NCI-H2029 treated with DMSO at 0.1 percent for 48 hours (cell line): ENCODE measurements around the gene DENND4A.
"Not testable (repeated sequence)": the region's sequence is repeated elsewhere in the genome, so short reads cannot be mapped to it uniquely, and the experiment has no call there.

Experiments used
- DNase-seq: peaks from one replicate; lab custom pipeline; 2025; lab: John Stamatoyannopoulos, UW

DENND4A gene

DNA sequence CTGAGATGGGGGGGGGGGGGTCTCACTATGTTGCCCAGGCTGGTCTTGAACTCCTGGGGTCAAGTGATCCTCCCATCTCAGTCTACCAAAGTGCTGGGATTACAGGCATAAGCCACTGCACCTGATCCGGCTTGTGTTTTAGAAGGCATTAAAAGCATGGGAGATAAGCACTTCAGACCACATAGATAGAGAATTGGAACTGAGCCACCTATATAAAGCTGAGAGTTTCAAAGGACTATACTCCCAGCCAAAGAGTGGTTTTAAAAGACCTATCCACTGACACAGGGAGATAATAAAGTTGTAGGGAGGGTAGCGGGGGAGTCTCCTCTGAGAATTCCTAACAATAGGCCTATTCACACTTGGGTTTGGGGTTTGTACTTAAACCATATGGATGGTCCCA is 34.8 kb downstream of the DENND4A start:
- DNase-seq: no peak

DNA sequence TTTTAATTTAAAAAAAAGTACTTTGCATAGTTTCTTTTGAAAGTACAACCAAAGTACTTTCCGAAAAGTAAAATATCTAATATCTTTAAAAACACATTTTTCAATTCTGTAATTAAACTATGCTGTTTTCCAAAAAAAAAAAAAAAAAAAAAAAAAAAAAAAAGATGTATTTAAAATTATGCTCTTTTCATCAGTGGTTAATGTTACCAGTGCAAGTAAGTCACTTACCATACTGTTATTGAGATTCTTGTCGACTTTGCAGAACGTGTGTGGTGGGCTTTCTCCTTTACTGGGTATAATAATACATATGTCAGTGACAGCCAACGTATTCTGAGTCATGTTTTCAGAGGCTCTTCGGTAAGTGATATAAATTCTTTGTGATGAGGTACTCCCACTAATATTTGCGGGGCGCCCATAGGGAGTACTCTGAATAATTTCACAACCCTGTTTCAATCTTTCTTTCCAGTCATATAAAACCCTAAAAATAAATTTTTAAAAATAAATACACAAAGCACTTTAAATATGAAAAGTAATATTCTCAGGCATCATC is 39.9 kb downstream of the DENND4A start:
- DNase-seq: no peak

DNA sequence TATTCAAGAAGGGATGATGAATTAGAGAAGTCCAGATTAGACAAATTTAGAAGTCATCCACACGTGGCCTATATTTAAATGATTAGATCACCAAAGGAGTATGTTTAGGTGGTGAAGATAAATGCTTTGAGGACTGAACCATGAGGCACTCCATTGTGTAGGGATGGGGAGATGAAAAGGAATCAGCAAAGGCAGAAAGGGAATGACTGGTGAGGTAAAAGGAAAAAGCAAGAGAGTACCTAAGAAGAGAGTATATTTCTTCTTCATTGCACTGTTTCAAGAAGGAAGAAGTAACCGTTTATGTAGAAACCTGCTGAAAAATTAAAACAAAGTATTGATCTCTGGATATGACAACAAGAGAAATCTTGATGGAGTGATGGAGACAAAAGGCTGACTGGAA is 40.7 kb downstream of the DENND4A start:
- no peak for DNase-seq

GRCh38 chr15:65747265-65747664 is 44.8 kb downstream of the DENND4A start:
- DNase-seq: no peak

GRCh38 chr15:65743637-65744252 is 48.3 kb downstream of the DENND4A start:
- DNase-seq: no peak

DNA sequence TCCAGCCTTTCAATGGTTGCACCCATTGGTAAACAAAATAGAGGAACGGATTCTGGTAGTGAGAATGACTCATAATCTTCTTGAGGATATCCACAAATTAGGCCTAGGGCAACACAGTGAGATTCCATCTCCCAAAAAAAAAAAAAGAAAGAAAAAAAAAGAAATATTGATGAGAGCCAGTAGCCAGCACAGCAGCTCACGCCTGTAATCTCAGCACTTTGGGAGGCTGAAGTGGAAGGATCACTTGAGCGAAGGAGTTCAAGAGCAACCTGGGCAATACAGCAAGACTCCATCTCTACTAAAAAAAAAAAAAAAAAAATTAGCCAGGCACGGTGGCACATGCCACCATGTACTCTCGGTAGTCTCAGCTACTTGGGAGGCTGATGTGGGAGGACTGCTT is 51.9 kb downstream of the DENND4A start:
- no peak for DNase-seq

DNA sequence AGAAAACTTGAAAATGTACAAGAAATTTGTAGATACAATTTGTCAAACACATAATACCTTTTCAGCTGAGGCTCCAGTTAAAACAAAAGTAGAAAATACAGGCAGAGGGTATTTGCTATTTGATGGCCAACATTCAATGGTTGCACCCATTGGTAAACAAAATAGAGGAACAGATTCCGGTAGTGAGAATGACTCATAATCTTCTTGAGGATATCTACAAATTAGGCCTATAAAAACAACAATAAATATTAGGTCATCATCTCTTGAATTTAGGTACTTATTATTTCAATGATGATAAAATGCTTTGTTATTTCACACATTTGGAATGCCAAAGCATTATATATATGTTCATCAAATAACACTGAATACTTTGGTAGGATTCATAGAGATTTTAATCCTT is 53.4 kb downstream of the DENND4A start:
- no peak for DNase-seq

DNA sequence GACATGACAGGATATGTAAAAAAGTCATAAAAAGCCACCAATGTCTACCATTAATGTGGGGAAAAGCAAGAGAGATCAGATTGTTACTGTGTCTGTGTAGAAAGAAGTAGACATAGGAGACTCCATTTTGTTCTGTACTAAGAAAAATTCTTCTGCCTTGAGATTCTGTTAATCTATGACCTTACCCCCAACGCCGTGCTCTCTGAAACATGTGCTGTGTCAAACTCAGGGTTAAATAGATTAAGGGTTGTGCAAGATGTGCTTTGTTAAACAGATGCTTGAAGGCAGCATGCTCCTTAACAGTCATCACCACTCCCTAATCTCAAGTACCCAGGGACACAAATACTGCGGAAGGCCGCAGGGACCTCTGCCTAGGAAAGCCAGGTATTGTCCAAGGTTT is 58.5 kb downstream of the DENND4A start:
- not testable (repeated sequence) for DNase-seq

DNA sequence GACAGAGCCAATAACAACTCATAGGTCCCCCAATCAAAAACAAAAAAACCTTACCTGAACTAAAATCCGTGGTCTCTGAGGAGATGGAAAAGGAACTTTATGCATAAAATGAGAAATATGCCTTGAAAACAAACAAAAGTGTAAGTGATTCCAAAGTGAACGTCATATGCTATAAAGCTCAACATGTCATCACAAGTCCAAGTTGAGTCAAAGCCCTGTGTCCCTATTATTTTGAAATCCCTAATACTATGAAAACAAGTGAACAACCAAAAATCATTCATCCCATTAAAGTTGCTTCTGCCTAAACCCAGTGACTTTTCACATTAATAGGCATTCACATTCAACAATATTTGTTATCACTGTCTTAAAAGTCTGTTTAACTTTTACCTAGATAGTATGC is 59.4 kb downstream of the DENND4A start:
- DNase-seq: no peak

GRCh38 chr15:65731926-65732325 is 60.2 kb downstream of the DENND4A start:
- DNase-seq: no peak

GRCh38 chr15:65730549-65731172 is 61.4 kb downstream of the DENND4A start:
- no peak for DNase-seq

DNA sequence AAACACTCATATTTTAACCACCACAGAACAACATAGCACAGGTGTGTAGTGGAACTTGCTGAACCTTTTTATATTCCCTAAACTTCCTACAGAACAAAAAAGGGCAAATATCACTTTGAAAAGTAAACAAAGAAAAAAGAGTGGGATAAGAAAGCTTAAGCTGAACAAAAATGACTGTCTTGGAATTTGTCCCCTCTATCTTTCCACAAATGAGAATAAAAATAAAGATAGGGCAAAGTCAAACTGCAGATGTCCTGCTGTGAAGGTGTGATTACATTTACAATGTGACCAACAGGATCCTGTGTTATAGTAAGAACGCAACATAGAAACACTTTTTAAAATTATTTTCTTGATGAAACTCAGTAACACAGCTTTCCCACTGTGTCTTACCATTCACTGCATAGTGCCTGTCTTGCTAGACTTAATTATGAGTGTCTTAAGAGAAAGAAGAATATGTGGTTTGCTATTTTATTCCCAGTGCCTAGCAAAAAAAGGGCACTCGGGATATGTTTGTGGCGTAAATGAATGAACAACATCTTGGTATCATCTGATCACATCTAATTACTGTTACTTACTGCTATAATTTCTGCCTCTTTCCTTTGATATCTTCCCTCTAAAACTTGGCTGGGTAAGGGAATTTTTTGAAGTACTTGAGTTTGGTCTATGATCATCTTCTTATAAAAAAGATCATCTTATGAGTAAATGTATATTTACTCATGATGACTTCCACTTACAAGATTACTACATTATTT is 67.5 kb downstream of the DENND4A start:
- DNase-seq: no peak

- no peak for DNase-seq
Observed at GRCh38 chr15:65723876-65724275, 68.2 kb downstream of the DENND4A start.

DNA sequence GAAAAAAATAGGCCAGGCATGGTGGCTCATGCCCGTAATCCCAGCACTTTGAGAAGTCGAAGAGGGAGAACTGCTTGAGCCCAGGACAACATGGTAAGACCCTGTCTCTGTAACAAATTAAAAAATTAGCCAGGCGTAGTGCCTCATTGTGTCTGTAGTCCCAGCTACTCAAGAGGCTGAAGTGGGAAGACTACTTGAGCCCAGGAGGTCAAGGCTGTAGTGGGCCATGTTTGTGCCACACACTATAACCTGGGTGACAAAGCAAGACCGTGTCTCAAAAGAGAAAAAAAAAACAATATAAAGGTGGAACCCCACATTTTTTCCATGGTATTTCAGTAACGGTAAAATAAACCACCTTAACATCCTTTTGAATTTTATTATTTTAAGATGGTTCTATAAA is 69.9 kb downstream of the DENND4A start:
- DNase-seq: no peak

DNA sequence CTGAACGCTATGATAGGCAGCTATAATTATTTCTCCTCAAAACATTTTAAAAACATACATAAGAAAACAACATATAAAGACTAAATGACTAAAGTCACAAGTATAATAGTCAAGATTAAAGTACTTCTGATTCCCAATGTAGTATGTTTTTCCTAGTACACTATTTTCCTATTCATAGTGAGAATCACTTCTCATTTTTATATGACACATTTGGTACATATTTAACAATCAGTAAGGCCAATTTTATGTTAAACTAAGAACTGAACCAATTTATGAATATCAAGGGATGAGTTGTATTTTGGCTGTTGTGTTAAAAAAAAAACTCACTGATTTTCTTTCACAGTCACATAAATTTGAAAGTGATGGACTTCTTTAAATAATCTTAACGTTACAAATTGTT is 79.7 kb downstream of the DENND4A start:
- DNase-seq: no peak

DNA sequence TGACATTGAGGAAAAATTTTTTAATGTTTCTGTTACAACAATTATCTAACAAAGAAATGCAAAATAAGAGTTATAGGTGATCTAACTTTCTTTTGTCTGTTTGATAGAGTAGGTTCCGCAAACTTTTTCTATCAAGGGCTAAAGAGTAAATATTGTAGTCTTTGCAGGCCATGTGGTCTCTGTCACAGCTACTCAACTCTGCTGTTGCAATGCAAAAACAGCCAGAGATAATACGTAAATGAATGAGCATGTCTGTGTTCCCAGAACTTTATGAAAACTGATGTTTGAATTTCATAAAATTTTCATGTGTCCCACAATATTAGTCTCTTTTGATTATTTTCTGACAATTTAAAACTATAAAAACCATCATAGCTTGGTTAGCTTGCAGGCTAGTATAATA is 97.0 kb downstream of the DENND4A start:
- no peak for DNase-seq

GRCh38 chr15:65690778-65691177 is 101.3 kb downstream of the DENND4A start:
- DNase-seq: no peak

- no peak for DNase-seq
Observed at GRCh38 chr15:65690173-65690572, 101.9 kb downstream of the DENND4A start.

DNA sequence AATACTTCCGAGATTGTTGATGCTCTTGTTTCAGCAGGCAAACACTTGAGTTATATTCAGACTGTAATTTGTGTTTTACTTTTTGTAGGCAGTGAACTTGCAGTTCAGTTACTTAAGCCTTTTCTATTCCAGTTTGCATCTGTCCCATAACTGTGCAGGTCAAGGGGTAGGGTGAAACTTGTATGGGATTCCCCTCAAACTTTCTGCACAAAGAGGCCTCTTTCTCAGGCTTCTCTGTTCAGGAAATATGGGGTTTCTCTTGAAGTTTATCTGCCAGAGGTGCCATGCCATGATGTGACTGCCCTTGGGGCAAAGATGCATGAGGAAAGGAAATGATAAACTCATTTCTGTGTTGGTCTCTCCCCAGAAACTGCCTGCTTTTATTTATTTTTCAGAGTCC is 103.6 kb downstream of the DENND4A start:
- no peak for DNase-seq

GRCh38 chr15:65682404-65682911 is 109.6 kb downstream of the DENND4A start:
- no peak for DNase-seq

- no peak for DNase-seq
Observed at GRCh38 chr15:65680544-65680943, 111.5 kb downstream of the DENND4A start.

DNA sequence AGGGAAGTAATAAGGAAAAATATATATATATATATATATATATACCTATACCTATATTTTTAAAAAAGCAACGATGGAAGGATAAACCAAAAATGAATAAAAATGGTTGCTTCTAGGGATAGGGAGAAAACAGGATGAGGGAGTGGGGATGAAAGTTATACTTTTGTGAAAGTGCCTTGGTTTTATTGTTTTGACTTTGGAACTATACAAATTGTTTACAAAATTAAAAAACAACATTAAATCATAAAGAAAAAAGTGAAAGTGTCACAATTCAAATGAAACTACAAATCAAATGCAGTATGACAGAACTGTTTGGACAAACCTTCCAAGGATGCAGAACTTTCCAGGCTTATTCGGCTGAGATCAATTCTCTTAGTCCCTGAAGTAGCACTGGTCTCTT is 116.0 kb downstream of the DENND4A start:
- DNase-seq: no peak

DNA sequence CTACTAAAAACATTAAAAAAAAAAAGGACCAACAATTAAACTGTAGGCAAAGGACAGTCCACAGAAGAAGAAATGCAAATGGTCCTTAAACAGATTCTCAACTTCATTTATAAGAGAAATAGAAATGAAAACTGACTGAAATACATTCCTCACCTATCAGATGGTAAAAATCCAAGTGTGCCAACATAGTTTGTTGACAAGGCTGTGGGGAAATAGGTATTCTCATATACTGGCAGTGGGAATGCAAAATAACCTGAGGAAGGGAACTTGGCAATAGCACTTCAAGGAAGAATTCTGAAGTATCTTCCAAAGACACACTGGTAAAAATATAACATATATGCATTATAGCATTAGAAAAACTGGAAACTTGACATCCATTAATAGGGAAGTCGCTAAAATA is 116.5 kb downstream of the DENND4A start:
- no peak for DNase-seq
